HG02623 (cell line): Measurements from ENCODE around the gene CCDC89.

ENCODE experiments used
- ATAC-seq: cut with Tn5 transposase; IDR thresholded peaks from one replicate; pipeline ENCODE4 v1.9.1; 2021; ENCODE audit warnings: moderate library complexity; ENCODE audit not compliant: unreplicated experiment

Gene CCDC89

DNA sequence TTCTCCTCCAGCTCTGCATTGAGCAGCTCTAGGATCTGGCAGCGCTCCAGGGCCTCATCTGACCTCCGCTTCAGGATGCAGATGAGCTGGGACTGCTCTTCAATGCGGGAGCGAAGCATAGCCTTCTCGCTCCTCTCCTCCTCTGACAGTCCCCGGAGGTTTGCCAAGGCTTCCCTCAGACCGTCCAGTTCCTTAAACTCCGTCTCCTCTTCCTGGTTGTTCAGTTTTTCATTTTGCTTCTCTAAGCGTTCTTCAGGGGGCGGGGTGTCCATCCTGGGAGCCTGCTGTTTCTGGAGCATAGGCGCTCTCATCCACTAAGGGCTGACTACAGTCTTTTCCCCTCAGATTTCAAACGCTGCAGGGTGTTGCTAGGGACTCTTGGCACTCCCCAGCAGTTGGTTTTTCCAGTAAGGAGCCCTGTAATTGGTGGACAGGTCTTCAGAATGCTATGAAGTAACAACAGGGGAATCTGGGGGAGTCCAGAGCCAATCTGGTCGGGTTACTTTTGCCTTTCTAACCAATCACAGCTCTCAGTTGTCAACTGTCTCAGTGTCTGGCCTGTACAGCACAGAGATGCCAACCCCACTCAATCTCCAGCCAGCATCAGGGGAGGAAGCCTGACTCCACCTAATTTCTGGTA lies at the start of gene CCDC89:
Gene CCDC89 (minus strand): TSS at position 376 of the 640 bp plus-strand sequence. CDS start 65 bp downstream, at position 311.
- ATAC-seq: no peak

DNA sequence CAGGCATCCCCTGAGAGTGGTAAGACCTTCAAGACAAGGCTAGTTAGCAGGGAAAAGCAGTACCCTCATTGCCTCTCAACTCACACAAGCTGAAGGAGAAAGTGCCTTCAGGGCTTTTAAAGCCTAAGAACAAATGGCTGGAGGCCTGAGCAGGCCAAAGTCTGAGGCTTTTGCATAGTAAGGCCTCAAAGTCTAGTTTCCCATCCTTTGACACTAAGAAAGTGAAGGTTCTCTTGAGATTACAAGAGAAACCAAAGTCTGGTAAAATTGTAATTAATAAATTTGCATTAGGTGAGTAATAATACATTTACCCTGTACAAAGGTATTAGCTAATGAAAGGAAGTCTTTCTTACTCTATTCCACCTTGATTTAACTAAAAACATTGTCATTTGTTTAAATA lies 47.0 kb upstream of the CCDC89 start:
- no peak for ATAC-seq

DNA sequence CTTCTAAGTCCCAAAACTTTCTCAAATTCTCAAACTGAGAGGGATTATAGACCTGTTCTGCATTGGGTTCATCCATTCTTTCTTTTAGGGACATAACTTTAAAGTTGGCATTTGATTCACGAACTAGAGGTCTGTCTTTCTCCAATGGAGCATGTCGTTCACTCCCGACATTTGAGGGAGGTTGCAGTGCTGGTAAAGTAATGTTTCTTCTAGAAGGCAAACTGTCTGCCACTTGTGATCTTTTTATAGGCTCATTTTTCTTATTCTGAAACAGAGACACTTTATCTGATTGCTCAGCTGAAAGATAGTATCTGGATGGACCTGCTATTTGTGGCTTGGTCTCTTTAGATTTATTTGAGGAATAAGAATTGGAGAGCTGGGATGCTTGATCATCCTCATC lies 40.4 kb upstream of the CCDC89 start:
- ATAC-seq: no peak

DNA sequence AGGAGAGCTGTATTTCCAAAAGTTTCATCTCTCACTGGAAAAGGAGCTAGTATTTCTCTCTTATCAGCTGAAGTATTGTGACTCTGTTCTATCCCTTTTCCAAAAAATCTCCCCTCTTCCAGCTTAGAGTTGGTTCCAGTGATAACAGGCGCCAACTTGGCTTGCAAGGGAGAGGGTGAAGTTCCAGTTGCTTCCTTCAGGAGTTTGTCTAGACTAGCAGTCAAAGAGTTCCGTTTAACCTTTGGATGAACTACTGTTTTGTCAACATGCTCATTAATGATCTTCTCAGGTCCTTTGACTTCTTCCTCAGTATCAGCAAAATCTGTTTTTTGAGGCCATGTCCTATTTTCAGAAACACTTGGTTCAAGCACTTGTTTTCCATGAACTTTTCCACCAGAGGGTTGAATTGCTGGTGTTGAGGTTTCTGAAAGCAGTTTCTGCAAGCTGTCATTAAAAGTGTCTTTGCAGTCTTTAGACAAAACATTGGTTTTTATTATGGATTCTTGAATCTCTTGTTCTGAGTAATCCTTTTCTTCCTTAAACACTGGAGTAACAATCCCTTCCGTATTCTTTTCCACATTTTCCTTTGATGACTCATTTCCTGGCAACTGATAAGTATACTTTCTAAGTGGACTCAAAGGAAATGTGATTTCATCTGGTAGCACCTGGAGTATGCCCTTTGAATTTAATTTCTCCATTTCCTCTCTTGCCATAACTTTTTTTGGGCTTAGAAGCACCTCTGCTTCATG lies 39.7 kb upstream of the CCDC89 start:
- ATAC-seq: no peak

DNA sequence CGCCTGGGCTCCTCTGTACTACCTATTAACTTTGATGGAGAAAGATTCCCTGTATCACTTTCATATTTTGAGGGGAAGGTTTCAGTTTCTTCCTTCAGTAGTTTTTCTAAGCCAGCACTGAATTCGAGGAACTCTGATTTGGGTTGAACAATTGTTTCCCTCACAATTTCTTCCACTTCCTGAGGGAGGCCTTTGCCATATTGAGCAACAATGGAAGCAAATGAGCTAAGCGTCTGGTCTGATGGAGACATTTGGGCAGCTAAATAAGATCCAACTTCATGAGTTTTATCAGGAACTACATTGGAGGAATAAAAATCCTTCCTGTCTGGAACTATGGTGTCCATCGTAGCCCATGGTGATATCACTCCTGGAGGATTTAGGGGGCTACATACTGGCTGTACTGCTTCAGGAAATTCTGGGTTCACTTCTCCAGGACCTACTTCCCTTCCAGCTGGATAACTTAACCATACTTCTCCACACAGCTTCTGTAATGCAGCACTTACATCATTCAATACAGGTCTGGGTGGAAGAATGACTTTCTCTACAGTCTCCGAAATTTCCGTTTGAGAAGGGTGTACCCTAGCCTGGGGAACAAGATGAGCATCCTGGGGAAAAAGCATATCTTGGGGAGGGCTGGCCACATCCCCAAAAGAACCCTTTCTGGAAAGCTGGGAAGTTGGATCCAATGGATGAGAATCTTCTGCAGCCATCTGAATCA lies 38.9 kb upstream of the CCDC89 start:
- ATAC-seq: no peak

DNA sequence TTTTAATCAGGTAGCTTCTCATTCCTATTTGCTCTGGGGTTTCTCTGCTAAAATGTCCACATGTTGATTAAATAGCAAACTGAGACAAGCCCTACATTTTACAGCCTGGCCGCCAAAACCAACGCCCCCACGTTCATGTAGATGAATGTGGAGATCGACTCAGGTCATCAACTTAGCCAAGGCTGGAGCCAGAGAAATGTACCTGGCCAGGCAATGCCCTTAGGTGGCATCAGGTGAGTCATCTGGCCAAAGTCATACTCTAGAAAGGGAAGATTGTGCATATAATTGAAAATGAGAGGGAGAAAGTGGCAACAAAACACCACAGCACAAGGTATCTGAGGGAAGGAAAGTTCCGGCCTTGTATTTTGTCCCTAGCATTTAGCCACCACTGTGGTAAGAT lies 37.1 kb upstream of the CCDC89 start:
- ATAC-seq: no peak

DNA sequence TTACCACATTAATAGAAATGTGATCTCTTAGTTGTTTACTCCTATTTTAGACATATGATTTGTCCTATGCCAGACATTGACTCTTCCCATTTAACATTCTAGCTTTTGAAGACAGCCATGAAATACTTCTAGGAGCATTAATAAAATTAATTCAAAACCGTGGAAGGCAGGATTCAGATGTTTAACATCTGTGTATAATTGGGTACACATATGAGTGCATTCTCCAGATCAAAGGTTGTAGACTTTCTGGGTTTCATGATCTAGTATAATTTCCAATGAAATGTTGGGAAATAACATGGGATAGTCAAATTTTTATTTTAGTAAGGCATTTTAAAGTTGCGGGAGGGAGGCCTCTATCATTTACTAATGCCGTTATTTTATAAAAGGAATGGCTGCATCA lies 35.2 kb upstream of the CCDC89 start:
- no peak for ATAC-seq

DNA sequence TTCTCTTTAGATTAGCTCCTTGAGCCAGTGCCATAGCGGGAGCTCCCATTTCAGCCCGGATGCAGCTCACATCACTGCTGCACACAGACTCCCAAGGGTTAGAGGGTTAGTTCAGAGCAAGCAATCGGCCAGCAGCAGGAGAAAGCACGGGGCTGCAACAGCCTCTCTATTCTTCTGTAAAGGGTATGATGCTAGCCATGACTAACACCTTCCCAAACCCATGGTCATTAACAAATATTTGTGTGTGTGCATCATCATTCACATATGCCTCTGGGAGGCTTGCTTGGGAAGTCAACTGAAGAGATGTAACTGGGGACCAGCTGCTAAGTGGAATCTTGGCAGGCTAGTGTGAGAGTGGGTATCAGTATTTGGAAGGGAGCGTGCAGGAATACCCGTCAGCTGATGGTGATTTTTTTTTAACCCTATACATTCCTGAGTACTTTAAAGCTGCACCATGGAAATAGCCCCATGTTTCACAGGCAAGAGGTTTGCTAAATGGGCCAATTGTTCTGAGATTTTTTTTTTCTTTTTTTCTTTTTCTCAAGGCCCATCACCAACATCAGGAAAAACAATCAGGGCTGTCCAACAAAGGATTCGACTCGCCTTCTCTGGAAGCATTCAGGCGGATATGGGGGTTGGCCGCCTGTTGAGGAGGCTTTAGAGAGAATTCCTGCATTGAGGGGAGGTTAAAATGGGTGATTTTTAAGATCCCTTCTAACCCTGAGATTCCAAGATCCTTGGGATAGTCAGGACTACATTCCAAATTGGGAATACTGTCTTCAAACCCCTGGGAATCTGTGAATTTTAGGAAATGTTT lies 33.2 kb upstream of the CCDC89 start:
- ATAC-seq: no peak

DNA sequence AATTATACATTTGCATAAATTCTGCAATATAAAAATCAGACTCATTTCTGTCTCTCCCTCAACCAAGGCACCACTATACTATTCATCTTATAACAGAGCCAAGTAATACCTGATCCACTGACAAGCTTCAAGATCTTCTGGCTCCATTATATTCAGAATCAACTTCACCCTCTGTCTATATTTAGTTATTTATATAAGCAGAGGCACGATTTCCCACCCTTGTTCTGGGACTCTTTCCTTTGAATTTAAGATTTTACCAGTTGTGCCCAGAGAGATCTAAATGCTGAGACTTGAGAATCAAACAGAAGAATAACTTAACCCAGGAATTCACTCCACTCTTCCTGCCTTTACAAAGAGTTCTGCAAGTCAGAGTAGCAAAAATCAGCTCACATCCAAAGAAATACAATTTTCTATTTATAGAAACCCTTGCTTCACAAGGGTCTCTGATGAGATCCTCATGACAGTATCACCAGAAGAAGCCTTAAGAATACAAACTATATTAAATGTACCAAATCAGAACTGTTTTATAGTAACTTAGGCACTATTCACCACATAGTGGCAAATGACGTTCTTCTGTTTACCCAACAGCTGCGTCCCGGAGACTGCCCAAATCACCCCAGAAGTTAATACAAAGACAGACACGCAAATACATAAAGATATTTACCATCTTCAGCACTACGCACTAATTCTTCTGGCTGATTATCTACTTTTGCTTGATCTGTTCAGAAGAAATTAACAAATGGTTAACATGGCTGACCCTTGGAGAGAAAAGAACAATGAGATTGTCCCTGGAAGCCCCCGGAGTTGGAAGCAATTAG lies 32.3 kb upstream of the CCDC89 start:
- ATAC-seq: no peak

DNA sequence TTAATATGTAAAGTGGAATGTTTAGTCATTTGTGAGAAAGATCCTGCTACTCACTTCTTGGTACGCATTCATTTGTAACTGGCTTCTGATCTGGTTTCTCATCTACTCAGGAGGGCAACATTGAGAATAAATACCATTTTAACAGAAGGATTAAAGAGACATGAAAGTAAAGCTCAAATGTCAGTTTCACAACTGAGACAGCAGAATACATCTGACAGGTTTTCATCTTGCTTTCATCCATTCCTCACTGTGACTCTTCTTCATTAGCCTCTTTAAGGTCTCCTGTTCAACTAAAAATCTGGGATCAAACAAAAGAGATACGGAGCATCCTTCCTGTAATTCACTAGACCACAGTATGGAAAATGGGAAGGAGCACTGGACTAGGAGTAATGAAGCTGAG lies 31.4 kb upstream of the CCDC89 start:
- no peak for ATAC-seq

DNA sequence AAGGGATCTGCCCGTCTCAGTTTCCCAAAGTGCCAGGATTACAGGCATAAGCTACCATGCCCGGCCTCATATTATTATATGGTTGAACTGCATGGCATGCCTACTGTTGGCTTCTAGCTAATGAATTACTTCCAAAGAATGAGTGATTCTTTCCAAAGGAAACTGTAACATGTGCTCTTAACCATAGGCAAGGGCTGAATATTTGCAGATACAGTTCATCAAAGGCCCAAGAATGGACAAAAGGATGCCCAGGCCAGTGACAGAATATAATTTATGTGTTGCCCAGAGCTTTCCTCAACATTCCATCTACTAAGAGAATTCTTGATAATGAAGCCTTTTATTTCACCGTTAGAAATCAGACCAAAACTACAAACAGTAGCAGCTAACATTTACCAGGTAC lies 27.0 kb upstream of the CCDC89 start:
- no peak for ATAC-seq

DNA sequence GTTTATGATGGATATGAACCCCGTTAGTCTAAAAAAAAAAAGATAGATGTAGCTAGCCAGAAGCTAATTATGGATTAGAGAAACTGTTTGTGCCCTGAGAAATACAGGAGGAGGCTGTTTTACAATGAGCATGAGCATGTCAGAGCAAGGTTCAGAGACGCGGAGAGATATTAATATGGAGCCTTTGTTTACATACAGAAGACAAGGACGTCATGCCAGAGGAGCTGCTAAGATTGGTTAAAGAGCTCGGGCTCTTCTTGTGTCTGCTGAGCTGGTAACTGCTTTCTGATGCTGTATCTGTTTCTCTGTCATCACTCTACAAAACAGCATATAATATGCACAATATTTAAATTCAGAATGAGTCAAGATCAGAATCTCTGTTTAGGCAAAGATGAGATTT lies 24.9 kb upstream of the CCDC89 start:
- no peak for ATAC-seq

DNA sequence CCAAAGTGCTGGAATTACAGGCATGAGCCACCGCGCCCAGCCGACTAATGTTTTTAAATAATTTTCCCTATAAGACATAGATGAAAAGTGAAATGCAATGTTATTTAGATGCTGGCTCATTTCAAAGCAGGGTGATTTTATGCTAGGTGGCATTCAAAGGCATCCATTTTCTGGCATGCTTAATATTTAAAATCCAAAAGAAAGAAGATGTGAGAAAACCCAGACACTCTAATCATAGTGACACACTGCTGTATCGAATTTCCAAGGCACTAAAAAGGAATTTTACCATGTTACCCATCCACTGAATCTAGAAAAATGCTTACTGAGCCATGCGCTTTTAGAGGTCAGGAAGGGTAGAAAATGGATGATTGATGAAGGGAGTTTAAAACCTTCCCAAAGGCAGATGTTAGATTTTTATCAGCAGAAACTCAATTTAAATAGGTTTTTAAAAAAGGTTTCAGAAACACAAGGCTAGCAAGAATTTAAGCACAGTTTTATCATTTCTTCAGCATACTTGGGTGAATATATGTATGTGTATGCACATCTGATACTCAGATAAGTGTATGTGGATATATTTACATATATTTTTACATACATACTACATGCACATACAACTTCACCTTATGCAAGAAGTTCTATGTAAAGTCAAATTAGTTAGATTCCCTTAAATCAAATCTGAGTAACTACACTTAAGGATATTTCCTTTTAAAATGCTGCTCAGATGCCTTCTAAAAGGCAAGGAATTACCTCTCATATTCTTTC lies 24.1 kb upstream of the CCDC89 start:
- no peak for ATAC-seq

DNA sequence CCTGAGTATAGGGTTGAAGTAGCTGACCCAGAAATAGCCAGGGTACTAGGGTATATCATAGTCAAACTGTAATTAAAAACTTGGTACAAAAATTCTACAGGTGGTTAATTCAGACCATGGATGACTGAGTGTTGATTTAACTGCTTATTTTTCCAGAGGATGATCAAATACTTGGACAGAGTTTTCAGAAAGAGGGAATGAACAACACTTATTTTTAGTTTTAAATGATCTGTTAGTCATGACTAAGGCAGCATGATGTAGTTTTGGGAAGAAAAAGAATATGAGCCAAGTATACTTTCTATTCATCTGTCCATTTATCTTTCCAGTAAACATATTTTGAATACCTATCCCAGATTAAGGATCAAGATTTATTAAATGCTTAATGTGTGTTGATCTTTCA lies 19.8 kb upstream of the CCDC89 start:
- ATAC-seq: no peak

DNA sequence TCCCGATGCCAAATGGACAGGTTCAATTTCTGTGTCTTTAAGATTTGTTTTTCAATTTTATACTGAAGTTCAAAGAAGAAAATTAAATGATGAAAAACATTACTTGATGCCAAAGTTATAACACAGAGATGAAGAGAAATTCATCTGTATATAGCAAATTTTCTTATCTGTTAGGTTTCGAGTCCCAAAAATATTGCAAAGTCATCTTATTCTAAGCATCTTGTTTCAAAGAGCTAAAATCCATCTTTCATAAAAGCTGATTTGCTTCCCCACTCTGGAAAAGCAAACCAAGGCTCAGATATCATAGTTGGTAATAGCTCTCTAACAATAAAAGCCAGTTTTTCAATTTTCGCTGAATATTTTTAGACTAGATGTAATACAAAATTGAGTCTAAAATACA lies 19.0 kb upstream of the CCDC89 start:
- no peak for ATAC-seq

DNA sequence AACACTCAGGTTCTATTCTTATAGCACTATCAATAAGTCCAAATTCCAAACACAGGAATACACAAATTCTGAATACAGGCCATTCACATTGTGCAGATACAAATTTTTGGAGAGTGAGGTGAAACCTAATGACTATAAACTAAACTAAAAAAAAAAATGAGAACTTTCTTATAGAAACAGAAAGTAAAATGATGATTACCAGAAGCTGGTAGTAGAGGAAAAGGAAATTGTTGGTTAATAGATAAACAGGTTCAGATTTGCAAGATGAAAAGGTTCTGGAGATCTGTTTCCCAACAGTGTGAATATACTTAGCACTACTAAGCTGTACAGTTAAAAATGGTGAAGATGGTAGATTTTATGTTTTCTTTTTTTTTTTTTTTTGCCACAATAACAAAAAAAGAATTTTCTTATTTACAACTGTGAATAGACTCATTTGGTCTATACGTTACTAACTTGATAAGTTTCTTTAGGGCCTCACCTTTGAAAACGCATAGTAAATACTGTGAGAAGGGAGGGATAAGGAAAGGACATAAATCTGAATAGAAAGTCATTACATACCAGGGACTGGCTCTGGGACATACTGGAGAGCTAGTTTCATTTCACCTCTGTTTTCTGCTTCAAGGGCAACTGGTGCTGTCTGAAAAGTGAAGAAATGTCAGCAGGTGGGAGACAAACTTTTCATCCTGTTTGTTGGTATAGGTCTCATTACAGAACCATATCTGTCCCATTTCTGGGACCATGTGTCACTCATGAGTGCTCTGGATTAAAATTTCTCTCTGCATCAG lies 14.2 kb upstream of the CCDC89 start:
- peak; percentile 87 for ATAC-seq

DNA sequence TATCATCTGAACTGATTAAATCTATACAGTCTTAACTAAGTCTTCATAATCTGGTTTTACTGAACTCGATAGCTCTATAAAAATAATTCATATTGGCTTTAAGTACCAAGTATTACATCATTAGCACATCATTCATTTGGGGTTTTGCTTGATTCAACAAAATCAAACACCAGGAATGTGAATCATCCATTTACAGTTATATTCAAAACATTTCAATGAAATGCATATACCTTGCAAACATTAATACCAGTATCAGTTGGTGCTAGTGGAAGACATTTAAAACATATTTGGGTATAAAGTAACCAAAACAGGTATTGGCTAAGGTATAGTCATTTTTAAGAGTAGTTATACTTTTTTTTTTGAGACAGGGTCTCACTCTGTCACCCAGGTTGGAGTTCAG lies 12.2 kb upstream of the CCDC89 start:
- ATAC-seq: no peak

DNA sequence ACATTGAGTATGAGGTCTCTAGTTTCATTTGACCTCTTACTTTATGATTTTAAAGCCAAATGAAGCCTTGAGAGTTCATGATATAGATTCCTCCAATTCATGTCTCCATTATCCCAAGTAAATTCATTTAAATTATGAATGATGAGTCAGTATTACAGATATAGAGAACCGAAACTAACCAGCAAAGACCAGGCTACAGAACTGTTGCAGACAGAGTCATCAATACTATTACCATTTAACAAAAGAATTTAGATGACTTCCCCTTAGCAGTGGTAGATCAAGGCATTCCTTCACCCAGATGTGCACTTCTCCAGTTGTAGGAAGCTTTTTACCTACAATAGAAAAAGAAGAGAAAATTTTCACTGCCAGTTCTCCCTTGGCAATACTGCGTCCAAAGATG lies 11.8 kb upstream of the CCDC89 start:
- no peak for ATAC-seq

DNA sequence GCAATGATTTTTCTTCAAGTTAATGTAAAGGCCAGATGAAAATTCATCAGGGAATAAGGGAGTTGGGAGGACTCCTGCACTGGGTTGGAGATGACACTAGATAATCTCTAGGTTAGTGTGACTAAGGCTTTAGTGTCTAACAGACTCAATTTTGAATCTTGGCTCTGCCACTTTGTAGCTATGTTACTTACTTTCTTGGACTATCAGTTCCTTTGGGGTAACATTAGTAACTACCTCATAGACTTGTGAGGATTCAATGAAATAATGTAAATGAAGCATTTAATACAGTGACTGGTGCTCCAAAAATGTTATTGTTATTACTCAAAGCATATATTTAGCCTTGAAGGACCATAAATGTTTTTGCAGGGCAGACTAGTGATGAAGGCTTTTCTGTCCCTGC lies 9.6 kb upstream of the CCDC89 start:
- no peak for ATAC-seq
